Activated CD8-positive, alpha-beta memory T cell treated with anti-CD3 and anti-CD28 coated beads for 48 hours (primary cell): ENCODE measurements around the gene SLC2A8.

Source experiments
- DNase-seq, 3 experiments: peaks; one replicate each; pipeline ENCODE4 v3.0.0-alpha.2; 2020; ENCODE audit warnings: low read depth in 2 of 3, low spot score in 2 of 3

SLC2A8 gene

GRCh38 chr9:127455324-127455992, 58.5 kb downstream of the SLC2A8 start:
- no peak for DNase-seq

DNA sequence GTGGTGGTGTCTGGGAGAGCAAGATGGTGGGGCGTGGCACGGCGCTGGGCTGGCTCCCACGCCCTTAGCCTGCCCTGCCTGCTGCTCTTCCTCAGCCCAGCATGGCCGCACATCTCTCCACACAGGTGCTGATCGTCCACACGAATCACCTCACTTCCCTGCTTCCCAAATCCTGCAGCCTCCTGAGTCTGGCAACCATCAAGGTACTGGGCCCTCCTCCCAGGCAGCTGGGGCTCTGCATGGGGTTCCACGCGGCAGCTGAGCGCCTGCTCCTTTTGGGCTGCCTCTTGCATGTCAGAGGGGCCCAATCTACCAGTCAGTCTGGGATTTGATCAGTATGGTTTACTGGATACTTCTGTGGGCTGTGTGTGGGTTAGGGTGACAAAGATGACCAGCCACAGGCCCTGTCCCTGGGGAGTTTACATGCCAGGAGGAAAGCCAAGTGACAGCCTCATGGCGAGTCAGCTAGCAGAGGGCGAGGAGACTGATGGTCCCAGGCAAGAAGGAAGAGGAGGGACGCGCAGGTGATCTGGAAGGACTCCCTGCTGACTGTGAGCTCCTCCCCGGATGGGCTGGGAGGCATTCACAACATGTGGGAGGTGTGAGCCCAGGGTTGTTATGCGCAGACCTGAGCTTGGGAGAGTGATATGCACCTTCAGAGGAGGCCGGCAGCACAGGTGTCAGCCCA, 60.4 kb downstream of the SLC2A8 start:
- no peak for DNase-seq
